Activated T-cell treated with anti-CD3 and anti-CD28 coated beads, Interleukin-2, amount 50 U/mL, for 24 hours (primary cell): ENCODE data around the gene GALNT4.

Source experiments
- DNase-seq: peaks from one replicate; pipeline ENCODE4 v3.0.0-alpha.2; 2020
- H3K27ac Mint-ChIP-seq: 2 replicates; pipeline ENCODE4 v1.8.0; 2020; ENCODE audit warnings: mild to moderate bottlenecking, mixed read lengths
- H3K27me3 Mint-ChIP-seq: 2 replicates; pipeline ENCODE4 v1.8.0; 2020; ENCODE audit warnings: mixed read lengths
- H3K36me3 Mint-ChIP-seq: 2 replicates; pipeline ENCODE4 v1.8.0; 2020; ENCODE audit warnings: low read depth, mixed read lengths
- H3K4me1 Mint-ChIP-seq: 2 replicates; pipeline ENCODE4 v1.8.0; 2020; ENCODE audit warnings: low read depth, mixed read lengths
- H3K4me3 Mint-ChIP-seq: 2 replicates; pipeline ENCODE4 v1.8.0; 2020; ENCODE audit warnings: mild to moderate bottlenecking, moderate library complexity, mixed read lengths
- H3K9me3 Mint-ChIP-seq: 2 replicates; pipeline ENCODE4 v1.8.0; 2020; ENCODE audit warnings: mixed read lengths

Gene GALNT4

GRCh38 chr12:89544022-89544421 lies 19.4 kb upstream of the GALNT4 start:
- Mint-ChIP-seq H3K4me3 (no peak overlapping the region), H3K4me1 (peaks cover 3% of the 10 kb centered on the region), H3K27ac (no peak overlapping the region), H3K27me3 (peaks cover 3% of the 10 kb centered on the region), H3K9me3 (no peaks in the 10 kb centered on the region), H3K36me3 (no peaks in the 10 kb centered on the region)
- DNase-seq, result no peak

- Mint-ChIP-seq H3K9me3 (no peaks in the 10 kb centered on the region), H3K36me3 (no peaks in the 10 kb centered on the region), H3K4me3 (no peak overlapping the region), H3K27me3 (peaks cover 3% of the 10 kb centered on the region), H3K27ac (no peak overlapping the region), H3K4me1 (peaks cover 3% of the 10 kb centered on the region)
- peak; percentile 60 for DNase-seq
Observed at GRCh38 chr12:89542912-89543592, 18.5 kb upstream of the GALNT4 start.

- DNase-seq, result no peak
- Mint-ChIP-seq H3K27ac (no peak overlapping the region), H3K9me3 (no peaks in the 10 kb centered on the region), H3K36me3 (no peaks in the 10 kb centered on the region), H3K4me1 (peaks cover 3% of the 10 kb centered on the region), H3K27me3 (no peaks in the 10 kb centered on the region), H3K4me3 (no peak overlapping the region)
Observed at GRCh38 chr12:89542236-89542635, 17.6 kb upstream of the GALNT4 start.

- H3K9me3 Mint-ChIP-seq, result no peaks in the 10 kb centered on the region
- no peaks in the 10 kb centered on the region for H3K36me3 Mint-ChIP-seq
- H3K4me3 Mint-ChIP-seq, result no peak overlapping the region
- H3K27me3 Mint-ChIP-seq, result no peaks in the 10 kb centered on the region
- no peak for DNase-seq
- H3K4me1 Mint-ChIP-seq, result peaks cover 3% of the 10 kb centered on the region
- H3K27ac Mint-ChIP-seq, result no peak overlapping the region
Observed at GRCh38 chr12:89540586-89540985, 16.0 kb upstream of the GALNT4 start.

- Mint-ChIP-seq H3K9me3 (no peaks in the 10 kb centered on the region), H3K4me1 (peaks cover 3% of the 10 kb centered on the region), H3K27ac (no peak overlapping the region), H3K4me3 (no peak overlapping the region), H3K27me3 (no peaks in the 10 kb centered on the region), H3K36me3 (no peaks in the 10 kb centered on the region)
- DNase-seq, result no peak
Observed at GRCh38 chr12:89539426-89540223, 15.0 kb upstream of the GALNT4 start.

- H3K36me3 Mint-ChIP-seq, result no peaks in the 10 kb centered on the region
- no peaks in the 10 kb centered on the region for H3K27me3 Mint-ChIP-seq
- no peak overlapping the region for H3K4me3 Mint-ChIP-seq
- no peaks in the 10 kb centered on the region for H3K9me3 Mint-ChIP-seq
- peaks cover 3% of the 10 kb centered on the region for H3K4me1 Mint-ChIP-seq
- DNase-seq, result no peak
- H3K27ac Mint-ChIP-seq, result no peak overlapping the region
Observed at GRCh38 chr12:89538897-89539296, 14.3 kb upstream of the GALNT4 start.

- H3K36me3 Mint-ChIP-seq, result no peaks in the 10 kb centered on the region
Observed at GRCh38 chr12:89537389-89537788, 12.8 kb upstream of the GALNT4 start.

GRCh38 chr12:89529738-89530137 lies 5.1 kb upstream of the GALNT4 start:
- Mint-ChIP-seq H3K4me1 (peaks cover 25% of the 10 kb centered on the region), H3K4me3 (no peak overlapping the region), H3K27me3 (no peaks in the 10 kb centered on the region), H3K36me3 (peaks cover 6% of the 10 kb centered on the region), H3K27ac (no peak overlapping the region), H3K9me3 (no peaks in the 10 kb centered on the region)
- DNase-seq, result no peak

More at GRCh38 chr12:89537389-89537788, 12.8 kb upstream of the GALNT4 start:
- Mint-ChIP-seq H3K27me3 (no peaks in the 10 kb centered on the region), H3K4me3 (no peak overlapping the region), H3K27ac (no peak overlapping the region), H3K9me3 (no peaks in the 10 kb centered on the region), H3K4me1 (no peaks in the 10 kb centered on the region)
- no peak for DNase-seq

GRCh38 chr12:89528434-89528833 lies 3.8 kb upstream of the GALNT4 start:
- Mint-ChIP-seq H3K4me3 (no peak overlapping the region), H3K36me3 (peaks cover 19% of the 10 kb centered on the region), H3K27ac (no peak overlapping the region)

GRCh38 chr12:89525824-89526770 lies 1.5 kb upstream of the GALNT4 start, which contains the start of gene POC1B:
Gene POC1B, minus strand, starts transcription at chr12:89526047. Its CDS starts 152 bp downstream, at chr12:89525895.
- Mint-ChIP-seq H3K9me3 (no peaks in the 10 kb centered on the region), H3K27ac (peak within 1 kb of the TSS; percentile 97), H3K4me1 (peaks cover 55% of the 10 kb centered on the region), H3K4me3 (peak within 1 kb of the TSS; percentile 93), H3K36me3 (peaks cover 42% of the 10 kb centered on the region), H3K27me3 (no peaks in the 10 kb centered on the region)
- peak; percentile 88 for DNase-seq

More at GRCh38 chr12:89528434-89528833, 3.8 kb upstream of the GALNT4 start:
- Mint-ChIP-seq H3K4me1 (peaks cover 33% of the 10 kb centered on the region), H3K9me3 (no peaks in the 10 kb centered on the region), H3K27me3 (no peaks in the 10 kb centered on the region)
- DNase-seq, result no peak

GRCh38 chr12:89525305-89525823 lies 768 bp upstream of the GALNT4 start:
- Mint-ChIP-seq H3K4me1 (peaks cover 59% of the 10 kb centered on the region), H3K27ac (peak overlapping the region; percentile 97), H3K4me3 (peak overlapping the region; percentile 93), H3K36me3 (peaks cover 48% of the 10 kb centered on the region), H3K9me3 (no peaks in the 10 kb centered on the region), H3K27me3 (no peaks in the 10 kb centered on the region)
- DNase-seq, result peak; percentile 69

- Mint-ChIP-seq H3K27me3 (no peaks in the 10 kb centered on the region), H3K36me3 (peaks cover 52% of the 10 kb centered on the region), H3K4me3 (peak overlapping the region; percentile 93), H3K27ac (peak overlapping the region; percentile 89), H3K9me3 (no peaks in the 10 kb centered on the region), H3K4me1 (peaks cover 60% of the 10 kb centered on the region)
- DNase-seq, result no peak
Observed at GRCh38 chr12:89523843-89524540, 604 bp downstream of the GALNT4 start.

- Mint-ChIP-seq H3K36me3 (peaks cover 58% of the 10 kb centered on the region), H3K9me3 (no peaks in the 10 kb centered on the region), H3K27me3 (no peaks in the 10 kb centered on the region), H3K4me3 (peak overlapping the region; percentile 93), H3K4me1 (peaks cover 63% of the 10 kb centered on the region), H3K27ac (peak overlapping the region; percentile 89)
- no peak for DNase-seq
Observed at GRCh38 chr12:89523393-89523792, 1.2 kb downstream of the GALNT4 start.
